ENCODE measurements around the gene CAPN14.

Gene CAPN14

GRCh38 chr2:31217465-31218200 is at the start of gene CAPN14:
Gene CAPN14 (minus strand): TSS chr2:31217515. CDS start chr2:31205447, 12,068 bp downstream.
- DNase-seq: no peak

DNA sequence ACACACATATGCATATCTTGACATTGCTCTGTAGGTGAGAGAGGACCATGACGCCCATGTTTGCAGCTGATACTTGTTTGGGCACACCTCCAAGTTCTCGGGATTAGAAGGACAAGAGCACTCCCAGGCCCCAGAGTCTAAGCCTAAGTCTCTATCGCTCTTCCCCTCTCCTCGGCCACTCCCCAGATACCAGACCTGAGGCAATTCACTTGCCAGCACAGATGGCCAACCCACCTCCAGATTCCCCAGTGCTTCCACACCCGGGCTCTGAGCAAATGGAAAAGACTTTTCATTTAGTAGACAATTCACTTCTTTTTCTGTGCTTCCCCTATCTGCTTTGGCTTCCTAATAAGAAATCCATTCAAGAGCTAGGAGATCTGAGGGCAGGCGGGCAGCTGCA is 49.5 kb upstream of the CAPN14 start:
- DNase-seq: no peak

DNA sequence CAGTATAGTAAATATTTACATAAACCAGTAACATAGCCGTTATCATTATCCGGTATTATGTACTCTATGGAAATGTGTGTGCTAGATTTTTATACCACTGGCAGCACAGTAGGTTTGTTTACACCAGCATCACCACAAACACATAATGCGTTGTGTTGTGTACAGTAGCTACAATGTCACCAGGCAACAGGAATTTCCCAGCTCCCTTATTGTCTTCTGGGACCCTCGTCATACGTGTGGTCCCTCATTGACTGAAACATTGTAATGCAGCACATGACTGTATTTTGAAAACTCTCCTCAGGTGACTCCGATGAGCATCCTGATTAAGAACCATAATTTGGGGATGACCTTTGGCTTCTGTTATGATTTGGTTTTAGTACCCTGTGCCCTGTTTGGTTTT is 47.9 kb upstream of the CAPN14 start:
- no peak for DNase-seq

- no peak for DNase-seq
These were observed 46.4 kb upstream of the CAPN14 start for GRCh38 chr2:31263636-31264190.

GRCh38 chr2:31260870-31261269 is 43.6 kb upstream of the CAPN14 start:
- no peak for DNase-seq

- no peak for DNase-seq
These were observed 41.8 kb upstream of the CAPN14 start for GRCh38 chr2:31259075-31259474.

GRCh38 chr2:31258351-31258750 is 41.0 kb upstream of the CAPN14 start:
- no peak for DNase-seq

GRCh38 chr2:31256611-31257382 is 39.5 kb upstream of the CAPN14 start:
- DNase-seq: no peak

DNA sequence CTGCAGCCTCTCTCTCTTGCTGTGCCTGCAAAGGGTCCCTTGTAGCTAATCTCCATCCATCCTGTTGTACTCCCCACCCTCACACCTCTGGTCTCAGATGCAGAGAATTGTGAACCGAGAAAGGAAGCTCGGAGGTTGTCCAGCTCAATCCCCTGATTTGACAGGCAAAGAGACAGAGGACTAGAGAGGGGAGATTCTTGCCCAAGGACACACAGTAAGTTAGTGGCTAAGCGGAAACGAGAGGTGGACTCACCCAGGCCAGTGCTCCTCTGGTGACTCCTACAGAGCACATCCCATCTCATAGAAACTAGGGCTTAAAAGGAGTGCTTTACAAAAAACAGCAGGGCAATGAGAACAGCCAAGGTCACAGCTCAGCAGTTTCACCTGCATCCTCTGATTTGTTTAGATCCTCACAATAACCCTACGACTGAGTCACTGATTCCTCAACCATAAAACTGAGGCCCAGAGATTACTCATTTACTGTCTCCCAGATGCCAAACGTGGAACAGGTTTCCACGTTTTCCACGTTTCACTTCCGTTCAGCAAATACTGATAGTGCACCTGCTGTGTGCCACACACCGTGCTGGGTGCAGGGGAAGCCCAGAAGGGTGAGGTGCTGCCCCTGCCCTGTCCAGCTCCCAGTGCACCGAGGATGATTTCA is 38.7 kb upstream of the CAPN14 start:
- DNase-seq: no peak

- no peak for DNase-seq
These were observed 37.2 kb upstream of the CAPN14 start for GRCh38 chr2:31254237-31255203.

- no peak for DNase-seq
These were observed 36.2 kb upstream of the CAPN14 start for GRCh38 chr2:31253356-31254131.

- DNase-seq: no peak
These were observed 34.5 kb upstream of the CAPN14 start for GRCh38 chr2:31251851-31252250.

- no peak for DNase-seq
These were observed 33.7 kb upstream of the CAPN14 start for GRCh38 chr2:31251018-31251417.

DNA sequence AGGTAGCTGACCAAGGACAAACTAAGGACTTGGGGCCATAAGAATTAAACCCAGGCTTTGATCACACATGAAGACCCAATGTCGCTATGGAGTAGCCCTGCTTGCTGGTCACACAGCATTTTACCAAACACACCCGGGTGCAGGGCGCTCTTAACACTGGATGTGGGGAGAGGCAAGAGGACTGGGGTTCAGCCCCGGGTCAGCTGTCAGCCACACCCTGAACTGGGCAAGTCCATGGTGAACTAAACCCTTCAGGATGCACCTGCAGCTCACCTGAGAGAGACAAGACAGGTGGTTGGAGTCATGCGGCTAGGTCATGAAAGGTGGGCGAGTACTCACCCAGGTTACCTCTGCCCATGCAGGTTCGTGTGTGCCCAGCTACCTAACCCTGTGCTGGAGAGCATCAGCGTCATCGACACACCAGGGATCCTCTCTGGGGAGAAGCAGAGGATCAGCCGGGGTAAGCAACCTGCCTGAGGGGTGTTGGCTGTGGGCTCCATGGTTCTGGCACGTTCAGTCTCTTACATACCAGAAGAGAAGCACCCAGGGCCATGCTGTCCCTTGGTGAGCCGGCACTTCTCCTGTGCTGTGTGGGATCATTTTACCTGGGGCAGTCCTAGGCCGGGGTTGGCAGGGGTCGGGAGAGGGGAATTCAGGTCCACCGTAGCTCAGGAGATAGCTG is 31.8 kb upstream of the CAPN14 start:
- DNase-seq: no peak

- DNase-seq: no peak
These were observed 30.8 kb upstream of the CAPN14 start for GRCh38 chr2:31248139-31248538.

DNA sequence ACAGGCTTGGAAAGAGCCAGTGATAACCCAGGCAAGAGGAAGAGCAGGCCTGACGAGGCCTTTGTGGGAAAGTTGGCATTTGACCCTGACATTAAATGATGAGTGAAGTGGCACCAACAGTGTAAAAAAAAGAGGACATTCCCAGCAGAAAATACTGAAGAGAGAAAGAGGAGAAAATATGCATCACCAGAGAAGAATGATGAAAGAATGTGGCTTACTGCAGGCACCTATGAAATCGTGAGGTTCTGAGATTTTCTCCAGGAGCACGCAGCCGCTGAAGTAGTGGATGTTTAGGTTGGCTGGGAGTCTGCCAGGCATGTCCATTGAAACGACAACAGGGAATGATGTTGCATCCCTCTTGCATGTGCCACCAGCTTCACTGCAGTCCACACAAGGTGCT is 30.4 kb upstream of the CAPN14 start:
- no peak for DNase-seq

DNA sequence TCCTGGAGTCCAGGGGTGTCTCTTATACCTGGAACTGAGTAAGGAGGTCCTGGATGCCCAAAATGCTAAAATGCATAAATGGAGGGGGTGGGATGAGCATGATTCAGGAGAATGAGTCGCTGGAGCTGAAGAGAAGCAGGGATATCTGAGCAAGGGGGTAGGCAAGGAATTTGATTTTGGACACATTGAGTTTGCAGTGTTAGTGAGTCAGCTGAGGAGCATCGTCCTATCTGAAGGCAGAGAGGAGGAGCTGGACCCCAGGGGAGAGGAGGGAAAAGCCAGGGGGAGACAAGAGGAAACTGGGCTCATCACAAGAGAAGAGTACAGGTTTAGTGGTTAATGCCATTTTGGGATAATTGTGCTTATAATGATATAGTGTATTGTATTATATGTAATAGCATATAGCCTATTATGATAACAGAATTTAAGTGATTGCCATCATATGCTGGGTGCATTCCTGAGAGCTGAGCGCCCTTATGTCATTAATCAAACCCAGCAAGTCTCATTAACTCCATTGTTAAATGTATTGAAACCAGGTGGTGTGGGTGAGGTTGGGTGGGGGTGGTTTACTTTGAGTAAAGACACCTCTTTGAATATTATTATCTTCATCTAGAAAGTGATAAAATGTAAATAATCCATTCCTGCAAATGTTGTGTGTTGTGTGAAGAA is 29.0 kb upstream of the CAPN14 start:
- DNase-seq: no peak

- no peak for DNase-seq
These were observed 26.8 kb upstream of the CAPN14 start for GRCh38 chr2:31244101-31244500.

DNA sequence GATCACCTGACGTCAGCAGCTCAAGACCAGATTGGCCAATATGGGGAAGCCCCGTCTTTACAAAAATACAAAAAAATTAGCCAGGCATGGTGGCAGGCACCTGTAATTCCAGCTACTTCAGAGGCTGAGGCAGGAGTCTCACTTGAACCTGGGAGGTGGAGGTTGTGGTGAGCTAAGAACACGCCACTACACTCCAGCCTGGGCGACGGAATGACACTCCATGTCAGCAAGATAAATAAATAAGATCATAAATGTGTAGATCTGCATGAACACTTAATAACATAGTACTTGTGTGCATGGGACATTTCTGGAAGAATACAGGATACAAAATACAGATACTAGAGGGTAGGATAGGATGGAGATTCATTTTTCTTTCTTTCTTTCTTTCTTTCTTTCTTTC is 25.7 kb upstream of the CAPN14 start:
- no peak for DNase-seq

DNA sequence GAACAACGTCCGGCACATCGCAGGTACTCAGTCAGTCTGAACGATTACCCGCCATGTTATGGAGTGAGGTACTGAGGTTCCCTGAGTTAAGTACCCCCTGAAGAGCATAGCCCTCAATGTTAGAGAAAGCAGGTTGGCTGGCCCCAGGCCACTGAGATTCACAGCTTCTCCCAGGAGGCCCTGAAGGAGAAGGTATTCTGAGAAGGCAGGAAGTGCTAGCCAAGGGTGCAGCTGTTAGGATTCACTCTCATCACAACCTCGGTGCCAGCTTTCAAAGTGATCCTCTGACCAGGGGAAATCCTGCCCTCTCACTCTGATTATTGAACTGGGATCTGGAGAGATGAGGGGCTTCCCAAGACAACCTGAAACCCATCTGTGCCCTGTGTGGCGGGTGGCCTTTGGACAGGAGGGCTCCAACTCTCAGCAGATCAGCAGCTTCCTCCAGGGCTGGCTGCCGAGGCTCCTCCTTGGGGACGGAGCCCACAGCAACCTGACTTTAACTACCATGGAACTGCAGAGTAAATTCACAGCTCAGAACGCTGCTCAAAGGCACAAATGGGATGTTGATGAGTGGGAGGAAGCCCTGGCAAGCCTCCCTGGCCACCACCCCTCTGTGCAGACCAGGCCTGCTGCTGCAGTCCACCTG is 24.4 kb upstream of the CAPN14 start:
- DNase-seq: no peak
